Stimulated activated effector memory CD8-positive, alpha-beta T cell treated with anti-CD3 and anti-CD28 coated beads, Interleukin-12 subunit alpha, Interleukin-12 subunit beta, amount 100 ng/mL, for 72 hours (primary cell): Measurements from ENCODE around the gene PASK.

Source experiments
- ATAC-seq: fragments of 150-1000 bp; cut with Tn5 transposase; 2 replicates; pipeline ENCODE4 v1.10.0; 2021
- DNase-seq, 2 donors: peaks; one replicate each; pipeline ENCODE4 v3.0.0; 2021 to 2022; ENCODE audit warnings: low spot score in 2 of 2
- H3K27ac Mint-ChIP-seq: one replicate; pipeline ENCODE4 v1.8.0; 2022; ENCODE audit warnings: mild to moderate bottlenecking, mixed read lengths
- H3K36me3 Mint-ChIP-seq: one replicate; pipeline ENCODE4 v1.8.0; 2022; ENCODE audit warnings: mild to moderate bottlenecking, mixed read lengths
- H3K4me1 Mint-ChIP-seq: one replicate; pipeline ENCODE4 v1.8.0; 2022; ENCODE audit warnings: mixed read lengths
- H3K4me3 Mint-ChIP-seq: one replicate; pipeline ENCODE4 v1.8.0; 2022; ENCODE audit warnings: mild to moderate bottlenecking, mixed read lengths
- H3K9me3 Mint-ChIP-seq: one replicate; pipeline ENCODE4 v1.8.0; 2022; ENCODE audit warnings: mixed read lengths

The PASK gene

DNA sequence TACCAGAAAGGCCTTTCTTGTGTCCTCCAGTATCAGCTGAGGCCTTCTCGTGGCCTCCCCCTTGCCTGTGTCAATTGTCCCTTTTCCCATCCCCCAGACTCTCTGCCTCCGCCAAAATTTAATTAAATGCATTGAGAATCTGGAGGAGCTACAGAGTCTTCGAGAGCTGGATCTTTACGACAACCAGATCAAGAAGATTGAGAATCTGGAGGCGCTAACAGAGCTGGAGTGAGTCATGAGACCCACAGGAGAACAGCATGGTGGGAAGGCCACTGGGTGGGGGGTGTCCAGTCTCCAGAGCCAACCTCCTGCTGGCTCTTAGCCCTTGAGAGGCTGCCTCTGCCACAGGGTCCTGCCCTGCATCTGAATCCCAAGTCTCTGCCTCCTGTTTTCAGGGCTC lies 9.8 kb upstream of the PASK start:
- Mint-ChIP-seq H3K27ac (peak overlapping the region; percentile 82), H3K4me3 (no peak overlapping the region), H3K36me3 (peaks cover 69% of the 10 kb centered on the region), H3K4me1 (peaks cover 4% of the 10 kb centered on the region), H3K9me3 (no peaks in the 10 kb centered on the region)
- DNase-seq (no peak), ATAC-seq (no peak)

DNA sequence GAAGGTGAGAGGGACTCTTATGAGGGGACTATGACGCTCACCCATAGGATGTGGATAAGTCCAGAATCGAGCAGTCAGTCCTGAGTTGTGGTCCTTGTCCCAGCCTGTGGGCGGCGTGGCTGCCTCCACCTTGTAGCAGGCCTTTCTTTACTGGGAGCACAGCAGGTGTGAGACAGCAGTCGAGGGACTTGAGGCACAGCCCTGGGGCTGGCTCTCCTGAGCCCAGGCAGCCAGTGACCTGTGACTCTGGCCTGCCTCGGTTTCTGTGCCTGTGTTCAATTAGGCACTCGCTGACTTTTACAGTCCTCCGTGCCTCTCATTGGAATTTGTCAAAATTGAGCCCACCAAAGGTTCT lies 9.3 kb upstream of the PASK start:
- Mint-ChIP-seq H3K9me3 (no peaks in the 10 kb centered on the region), H3K36me3 (peaks cover 69% of the 10 kb centered on the region), H3K4me3 (no peak overlapping the region), H3K27ac (peak overlapping the region; percentile 82), H3K4me1 (peaks cover 6% of the 10 kb centered on the region)
- ATAC-seq (no peak), DNase-seq (no peak)

DNA sequence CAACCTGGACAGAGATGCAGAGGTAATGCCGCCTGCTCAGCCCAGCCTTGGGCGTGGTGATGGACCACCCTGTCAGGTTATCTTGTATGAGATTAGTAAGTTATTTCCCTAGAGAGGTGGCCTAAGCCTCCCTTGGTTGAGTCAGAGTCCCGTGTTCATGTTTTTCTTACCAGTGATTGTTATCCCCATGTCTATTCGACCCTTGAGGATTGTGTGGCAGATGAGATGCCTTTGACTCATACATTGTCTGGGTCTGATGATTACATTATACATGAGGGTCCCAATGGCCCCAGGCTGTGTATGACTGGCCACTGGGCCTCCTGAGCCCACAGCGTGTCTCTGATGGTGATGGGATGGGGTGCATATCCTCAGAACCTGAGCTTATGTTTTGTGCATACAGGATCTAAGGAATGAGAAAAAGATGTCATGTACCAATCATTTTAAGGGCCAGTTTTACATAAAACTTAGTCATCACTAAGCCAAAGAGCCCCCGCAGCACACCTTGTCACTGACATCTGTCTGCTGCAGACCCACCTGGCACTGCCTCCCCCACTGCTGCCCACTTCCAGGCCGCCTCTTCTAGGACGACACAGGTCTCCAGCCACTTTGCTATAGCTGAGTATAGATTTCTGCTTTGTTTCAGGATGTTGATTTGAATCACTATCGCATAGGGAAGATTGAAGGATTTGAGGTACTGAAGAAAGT lies 8.7 kb upstream of the PASK start:
- H3K4me3 Mint-ChIP-seq, result no peak overlapping the region
- ATAC-seq (no peak), DNase-seq (no peak)
- no peaks in the 10 kb centered on the region for H3K9me3 Mint-ChIP-seq
- H3K27ac Mint-ChIP-seq, result no peak overlapping the region
- H3K36me3 Mint-ChIP-seq, result peaks cover 69% of the 10 kb centered on the region
- H3K4me1 Mint-ChIP-seq, result peaks cover 12% of the 10 kb centered on the region

DNA sequence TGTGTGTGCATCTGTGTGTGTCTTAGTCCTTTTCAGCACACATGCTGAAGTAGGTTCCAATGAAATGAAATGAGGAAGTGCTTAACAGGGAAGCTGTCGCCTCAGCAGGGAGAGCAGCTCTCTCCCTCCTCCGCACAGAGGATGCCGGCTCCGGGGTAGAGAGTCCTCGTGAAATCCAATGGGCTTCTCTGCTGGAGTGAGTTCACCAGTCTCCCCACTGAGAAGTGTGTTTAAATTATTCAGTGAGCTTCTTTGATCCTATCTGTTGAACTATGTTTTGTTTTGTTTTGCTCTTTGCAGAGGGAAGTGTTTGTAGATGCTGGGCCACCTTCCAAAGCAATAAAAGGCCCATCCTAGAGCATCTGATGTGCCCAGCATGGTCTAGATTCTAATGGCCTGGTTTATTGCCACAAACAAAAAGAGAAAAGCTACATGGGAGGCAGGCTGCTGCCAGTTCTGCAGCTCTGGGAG lies 7.7 kb upstream of the PASK start:
- peaks cover 65% of the 10 kb centered on the region for H3K36me3 Mint-ChIP-seq

GRCh38 chr2:241155936-241156335 lies 6.7 kb upstream of the PASK start:
- peaks cover 28% of the 10 kb centered on the region for H3K4me1 Mint-ChIP-seq
- H3K36me3 Mint-ChIP-seq, result peaks cover 63% of the 10 kb centered on the region
- H3K27ac Mint-ChIP-seq, result no peak overlapping the region
- ATAC-seq, result no peak
- H3K9me3 Mint-ChIP-seq, result no peaks in the 10 kb centered on the region
- DNase-seq, result no peak
- H3K4me3 Mint-ChIP-seq, result no peak overlapping the region

More for the DNA sequence above, 7.7 kb upstream of the PASK start:
- Mint-ChIP-seq H3K9me3 (no peaks in the 10 kb centered on the region), H3K4me1 (peaks cover 17% of the 10 kb centered on the region), H3K27ac (no peak overlapping the region), H3K4me3 (no peak overlapping the region)
- DNase-seq (no peak), ATAC-seq (no peak)

DNA sequence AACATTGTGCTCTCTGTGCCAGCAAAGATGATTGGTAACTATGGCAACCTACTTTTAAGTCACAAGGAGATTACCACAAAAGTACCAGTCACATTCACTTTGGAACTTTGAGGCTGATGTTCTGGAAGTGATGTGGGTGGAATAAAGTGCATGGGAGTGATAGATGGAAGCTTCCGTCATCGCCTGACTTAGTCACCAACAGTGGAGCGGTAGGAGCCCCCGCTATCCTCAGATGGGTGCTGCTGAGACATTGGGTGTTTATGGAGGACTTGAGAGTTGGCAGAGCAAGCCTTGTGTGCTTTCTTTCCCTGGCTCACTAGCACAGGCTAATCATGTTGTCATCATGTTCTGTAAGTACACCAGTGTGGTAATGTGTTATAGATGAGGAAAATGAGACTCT lies 5.6 kb upstream of the PASK start:
- DNase-seq, result no peak
- Mint-ChIP-seq H3K4me1 (peaks cover 38% of the 10 kb centered on the region), H3K4me3 (no peak overlapping the region), H3K9me3 (no peaks in the 10 kb centered on the region), H3K27ac (no peak overlapping the region), H3K36me3 (peaks cover 63% of the 10 kb centered on the region)
- no peak for ATAC-seq

- Mint-ChIP-seq H3K27ac (peak overlapping the region; percentile 58), H3K9me3 (no peaks in the 10 kb centered on the region), H3K4me3 (no peak overlapping the region), H3K36me3 (peaks cover 52% of the 10 kb centered on the region), H3K4me1 (peaks cover 39% of the 10 kb centered on the region)
- no peak for DNase-seq
- ATAC-seq, result no peak
These were observed 4.3 kb upstream of the PASK start for GRCh38 chr2:241153616-241154015.

- ATAC-seq (no peak), DNase-seq (no peak)
- H3K36me3 Mint-ChIP-seq, result peaks cover 43% of the 10 kb centered on the region
- H3K4me1 Mint-ChIP-seq, result peaks cover 50% of the 10 kb centered on the region
- no peaks in the 10 kb centered on the region for H3K9me3 Mint-ChIP-seq
- H3K4me3 Mint-ChIP-seq, result peak overlapping the region; percentile 99
- H3K27ac Mint-ChIP-seq, result peak overlapping the region; percentile 95
These were observed 2.8 kb upstream of the PASK start for GRCh38 chr2:241151934-241152660.

GRCh38 chr2:241150660-241151530 lies 1.6 kb upstream of the PASK start:
- peaks cover 43% of the 10 kb centered on the region for H3K36me3 Mint-ChIP-seq
- H3K4me1 Mint-ChIP-seq, result peaks cover 50% of the 10 kb centered on the region
- peak overlapping the region; percentile 99 for H3K4me3 Mint-ChIP-seq
- no peaks in the 10 kb centered on the region for H3K9me3 Mint-ChIP-seq
- DNase-seq, result no peak
- H3K27ac Mint-ChIP-seq, result peak overlapping the region; percentile 95
- ATAC-seq, result no peak

DNA sequence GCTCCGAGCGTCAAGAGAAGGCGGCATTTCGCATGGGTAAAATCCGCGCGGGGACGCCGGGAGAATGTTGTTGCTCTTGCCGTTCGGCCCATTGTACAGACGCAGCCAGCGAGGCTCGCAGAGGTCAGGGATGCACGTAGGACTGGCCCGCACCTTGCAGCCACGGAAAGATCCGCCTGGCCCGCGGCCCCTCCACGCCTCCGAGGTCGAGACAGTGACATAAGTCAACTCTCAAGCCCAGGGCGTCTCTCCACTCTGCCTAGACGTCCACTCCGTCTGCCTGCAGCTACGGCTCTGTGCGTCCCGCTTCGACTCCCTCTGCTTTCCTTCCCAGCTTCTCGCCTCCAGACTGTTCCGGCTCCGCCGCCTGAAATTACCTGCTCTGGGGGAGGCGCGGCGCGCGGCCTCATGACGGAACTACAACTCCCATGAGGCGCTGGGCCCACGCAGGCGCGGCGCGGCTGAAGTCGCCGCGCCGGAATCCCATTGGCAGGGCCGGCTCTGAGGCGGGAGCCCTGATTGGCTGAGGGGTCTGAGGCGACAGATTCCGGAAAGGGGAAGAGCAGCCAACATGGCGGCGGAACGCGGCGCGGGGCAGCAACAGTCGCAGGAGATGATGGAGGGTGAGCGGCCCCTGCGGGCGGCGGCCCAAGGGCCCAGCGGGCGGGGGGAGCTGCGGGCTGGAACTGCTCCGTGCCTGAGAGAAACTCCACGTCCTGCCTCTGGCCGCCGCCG lies 820 bp upstream of the PASK start, which contains the start of gene PPP1R7:
Gene PPP1R7, plus strand, starts transcription at position 543 of the 735 bp plus-strand sequence. Its CDS starts 29 bp downstream, at position 572.
- ATAC-seq, result peak; percentile 85

DNA sequence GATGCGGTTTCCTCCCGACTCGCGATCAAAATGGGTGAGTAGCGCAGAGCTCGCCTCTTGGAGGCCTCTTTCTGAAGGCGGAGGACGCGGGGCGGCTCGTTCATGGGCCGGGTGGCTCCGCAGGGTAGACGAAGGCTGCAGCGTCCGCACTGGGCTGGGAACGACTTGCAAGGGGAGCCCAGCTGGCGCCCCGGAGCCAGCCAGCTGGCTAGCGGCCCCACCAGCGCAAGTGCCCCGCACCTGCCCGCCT lies 328 bp upstream of the PASK start:
- Mint-ChIP-seq H3K27ac (peak overlapping the region; percentile 95), H3K36me3 (peaks cover 42% of the 10 kb centered on the region), H3K9me3 (no peaks in the 10 kb centered on the region), H3K4me3 (peak overlapping the region; percentile 99), H3K4me1 (peaks cover 50% of the 10 kb centered on the region)
- DNase-seq (no peak), ATAC-seq (peak; percentile 42)

More for the DNA sequence above, 820 bp upstream of the PASK start, which contains the start of gene PPP1R7:
- peak; percentile 76 to 91 for DNase-seq
- Mint-ChIP-seq H3K4me3 (peak within 1 kb of the TSS; percentile 99), H3K27ac (peak within 1 kb of the TSS; percentile 95), H3K36me3 (peaks cover 44% of the 10 kb centered on the region), H3K9me3 (no peaks in the 10 kb centered on the region), H3K4me1 (peaks cover 50% of the 10 kb centered on the region)

DNA sequence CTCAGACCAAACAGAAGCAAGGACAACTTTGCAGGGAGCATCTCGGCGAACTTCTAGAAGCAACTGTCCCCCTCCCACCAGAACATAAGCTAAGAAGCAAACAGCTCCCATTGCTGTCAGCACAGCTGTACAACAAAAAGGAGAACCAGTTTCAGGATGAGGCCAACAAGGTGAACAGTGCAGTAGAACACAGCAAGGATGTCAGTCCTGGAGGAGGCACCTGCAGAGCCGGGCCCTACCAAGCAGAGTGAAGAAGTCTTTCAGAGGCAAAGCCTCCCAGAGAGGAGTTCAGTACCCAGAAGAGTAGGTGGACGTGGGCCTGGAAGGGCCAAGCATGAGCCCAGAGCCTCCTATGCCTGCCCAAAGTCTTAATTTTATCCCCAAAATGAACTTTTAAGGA lies 1.0 kb downstream of the PASK start:
- H3K4me3 Mint-ChIP-seq, result peak overlapping the region; percentile 99
- no peaks in the 10 kb centered on the region for H3K9me3 Mint-ChIP-seq
- H3K27ac Mint-ChIP-seq, result peak overlapping the region; percentile 90
- peaks cover 45% of the 10 kb centered on the region for H3K4me1 Mint-ChIP-seq
- DNase-seq (no peak), ATAC-seq (no peak)
- H3K36me3 Mint-ChIP-seq, result peaks cover 33% of the 10 kb centered on the region

DNA sequence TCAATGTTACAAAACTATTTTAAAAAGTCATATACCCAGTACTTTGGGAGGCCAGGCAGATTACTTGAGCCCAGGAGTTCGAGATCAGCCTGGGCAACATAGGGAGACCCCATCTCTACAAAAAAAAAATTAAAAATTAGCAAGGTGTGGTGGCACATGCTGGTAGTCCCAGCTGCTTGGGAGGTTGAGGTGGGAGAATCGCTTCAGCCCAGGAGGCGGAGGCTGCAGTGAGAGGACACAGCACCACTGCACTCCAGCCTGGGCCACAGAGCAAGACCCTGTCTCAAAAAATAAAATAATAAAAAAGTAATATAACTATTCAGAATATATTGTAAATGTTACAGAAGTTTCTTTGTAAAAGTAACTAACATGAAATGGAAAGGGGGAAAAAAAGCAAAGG lies 1.9 kb downstream of the PASK start:
- peak overlapping the region; percentile 99 for H3K4me3 Mint-ChIP-seq
- H3K9me3 Mint-ChIP-seq, result no peaks in the 10 kb centered on the region
- H3K36me3 Mint-ChIP-seq, result peaks cover 33% of the 10 kb centered on the region
- no peak for ATAC-seq
- no peak for DNase-seq
- peaks cover 41% of the 10 kb centered on the region for H3K4me1 Mint-ChIP-seq
- H3K27ac Mint-ChIP-seq, result no peak overlapping the region

DNA sequence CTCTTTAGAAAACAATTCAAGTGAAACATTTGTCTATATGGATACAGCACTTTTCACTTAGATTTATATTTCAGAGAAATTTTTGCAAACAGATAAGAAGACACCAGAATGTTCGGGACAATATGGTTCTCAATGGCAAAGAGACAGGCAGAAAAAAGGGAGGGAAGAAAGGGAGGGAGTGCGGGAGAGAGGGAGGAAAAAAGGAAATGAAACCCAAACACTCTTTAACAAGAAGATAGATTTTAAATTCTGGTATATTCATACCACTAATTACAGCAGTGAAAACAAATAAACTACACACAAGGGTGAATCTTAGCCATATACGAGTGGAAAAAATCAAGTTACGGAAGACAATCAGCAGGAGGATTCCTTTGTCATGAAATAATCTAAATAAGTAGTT lies 3.0 kb downstream of the PASK start:
- Mint-ChIP-seq H3K4me1 (peaks cover 41% of the 10 kb centered on the region), H3K36me3 (peaks cover 28% of the 10 kb centered on the region), H3K9me3 (no peaks in the 10 kb centered on the region), H3K27ac (no peak overlapping the region), H3K4me3 (no peak overlapping the region)
- ATAC-seq, result no peak
- no peak for DNase-seq

GRCh38 chr2:241142593-241142992 lies 6.7 kb downstream of the PASK start:
- Mint-ChIP-seq H3K27ac (no peak overlapping the region), H3K36me3 (peaks cover 21% of the 10 kb centered on the region), H3K4me1 (peaks cover 12% of the 10 kb centered on the region), H3K9me3 (no peaks in the 10 kb centered on the region), H3K4me3 (no peak overlapping the region)
- ATAC-seq (no peak), DNase-seq (no peak)
